ENCODE data around the gene PRKACA. TPM values are rescaled to one million over a fixed set of nuclear protein-coding genes. Genes with fewer than 3 reads are reported as not detected.
A peak's percentile ranks its signal among the peaks of the same experiment; 100 is the strongest.

The PRKACA gene
- total and polyA plus RNA-seq, 10 of the 15 experiments (the other 5 are each of a cell fraction or from before 2014, with no cell fraction given), result 0.53 to 68.5 (median 11.2) TPM

GRCh38 chr19:14114854-14115253 lies 2.7 kb downstream of the PRKACA start:
- POLR2A ChIA-PET, result interaction anchor here (1.3 to 2.0 kb wide), 2 partner anchors 22 to 41 kb away, joined by 4 to 7 read pairs; partner anchors contain the start of gene ASF1B
- WGBS (ENCODE audit: insufficient coverage, insufficient replicate concordance, low lambda C conversion rate, missing lambda C conversion rate), result 21% methylated on average over 9 of the region's 9 CpGs
- no peak for DNase-seq (ENCODE audit: low read depth, low spot score)

More at GRCh38 chr19:14114854-14115253, 2.7 kb downstream of the PRKACA start:
- intact Hi-C loops (cut with micrococcal nuclease; ENCODE audit: unreplicated experiment), result loop anchor here (5.0 kb wide), 1 partner anchor 33 kb away; no protein-coding TSS in a partner anchor
- TF ChIP-seq SMC3 (IDR thresholded peaks at IDR 0.05; ENCODE audit: borderline replicate concordance, low read length) (peak; percentile 37; the same call in 1 of the 2 replicates), RAD21 (IDR thresholded peaks at IDR 0.05; ENCODE audit: insufficient read depth, low read depth, low read length) (peak; percentile 58), CTCF (IDR thresholded peaks at IDR 0.05 in 2 of 3, conservative IDR thresholded peaks at IDR 0.05 in 1 of 3; ENCODE audit: control insufficient read depth in 2 of 3, extremely low read depth in 1 of 3, insufficient read depth in 1 of 3, low read depth in 3 of 3, low read length in 3 of 3) (peak; percentile 56 to 81 (median 57)), YY1 (IDR thresholded peaks at IDR 0.05; ENCODE audit: low read depth, low read length) (0 out of 2 replicates have a peak, but pooled peaks have one; percentile 20), SMAD5 (IDR thresholded peaks at IDR 0.05; ENCODE audit: low read depth) (no peak)
- TF ChIP-seq, protein P1, sequence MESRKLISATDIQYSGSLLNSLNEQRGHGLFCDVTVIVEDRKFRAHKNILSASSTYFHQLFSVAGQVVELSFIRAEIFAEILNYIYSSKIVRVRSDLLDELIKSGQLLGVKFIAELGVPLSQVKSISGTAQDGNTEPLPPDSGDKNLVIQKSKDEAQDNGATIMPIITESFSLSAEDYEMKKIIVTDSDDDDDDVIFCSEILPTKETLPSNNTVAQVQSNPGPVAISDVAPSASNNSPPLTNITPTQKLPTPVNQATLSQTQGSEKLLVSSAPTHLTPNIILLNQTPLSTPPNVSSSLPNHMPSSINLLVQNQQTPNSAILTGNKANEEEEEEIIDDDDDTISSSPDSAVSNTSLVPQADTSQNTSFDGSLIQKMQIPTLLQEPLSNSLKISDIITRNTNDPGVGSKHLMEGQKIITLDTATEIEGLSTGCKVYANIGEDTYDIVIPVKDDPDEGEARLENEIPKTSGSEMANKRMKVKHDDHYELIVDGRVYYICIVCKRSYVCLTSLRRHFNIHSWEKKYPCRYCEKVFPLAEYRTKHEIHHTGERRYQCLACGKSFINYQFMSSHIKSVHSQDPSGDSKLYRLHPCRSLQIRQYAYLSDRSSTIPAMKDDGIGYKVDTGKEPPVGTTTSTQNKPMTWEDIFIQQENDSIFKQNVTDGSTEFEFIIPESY (IDR thresholded peaks at IDR 0.05), result no peak
- H4K20me1 ChIP-seq (ENCODE audit: control insufficient read depth, insufficient read depth), result no peaks in the 10 kb centered on the region
- in situ Hi-C loops (cut with MboI), result no loop called here
- CTCF ChIA-PET, result interaction anchor here (0.9 to 5.3 kb wide), 21 partner anchors 9 to 317 kb away, joined by 3 to 38 read pairs (median 5); partner anchors contain the start of genes ASF1B, C19orf67, MISP3 and PKN1
- no peaks in the 10 kb centered on the region for H3K27me3 ChIP-seq (replicated peaks in 1 of 2; ENCODE audit: control insufficient read depth in 2 of 2, insufficient read depth in 2 of 2, low read length in 1 of 2)
- H3K79me2 ChIP-seq (ENCODE audit: control insufficient read depth, insufficient read depth, low read length), result peaks cover 8% of the 10 kb centered on the region
- ATAC-seq (peak; percentile 31), FAIRE-seq (no peak)
- no peaks in the 10 kb centered on the region for H3K9me3 ChIP-seq (replicated peaks; ENCODE audit: control insufficient read depth, insufficient read depth, low read length)
- H3K4me2 ChIP-seq (ENCODE audit: control insufficient read depth, insufficient read depth), result peak overlapping the region; percentile 19; the same call in 1 of the 2 replicates
- RAD21 ChIA-PET (ENCODE audit: unreplicated experiment), result interaction anchor here (1.0 to 3.0 kb wide), 6 partner anchors 21 to 236 kb away, joined by 3 to 14 read pairs (median 8); partner anchors contain the start of genes ASF1B and IL27RA
- no peak overlapping the region for H3K27ac ChIP-seq (ENCODE audit: control insufficient read depth, insufficient read depth)
- BruUV-seq (replicated peaks), result no TSS peak
- H3K36me3 ChIP-seq (ENCODE audit: control insufficient read depth in 2 of 2, insufficient read depth in 2 of 2, low read length in 1 of 2), result peaks cover 0 to 2% of the 10 kb centered on the region in 2 experiments; a peak in 1 of 4 replicates
- no peak overlapping the region for H2AFZ ChIP-seq (ENCODE audit: control insufficient read depth, low read depth, low read length)
- peaks cover 16% of the 10 kb centered on the region for H3K4me1 ChIP-seq (ENCODE audit: control insufficient read depth, insufficient read depth, low read length)
- H3K9ac ChIP-seq (ENCODE audit: control insufficient read depth, insufficient read depth, low read length), result no peak overlapping the region
- no peak overlapping the region for H3K4me3 ChIP-seq
- SMC1A ChIA-PET (ENCODE audit: uncharacterized antibody, unreplicated experiment), result interaction anchor here (0.6 to 3.0 kb wide), 7 partner anchors 13 to 43 kb away, joined by 3 to 14 read pairs (median 5); partner anchors contain the start of genes ASF1B and MISP3

All from GM12878 (cell line).